ENCODE results near the gene PLXNA1.

PLXNA1 gene

DNA sequence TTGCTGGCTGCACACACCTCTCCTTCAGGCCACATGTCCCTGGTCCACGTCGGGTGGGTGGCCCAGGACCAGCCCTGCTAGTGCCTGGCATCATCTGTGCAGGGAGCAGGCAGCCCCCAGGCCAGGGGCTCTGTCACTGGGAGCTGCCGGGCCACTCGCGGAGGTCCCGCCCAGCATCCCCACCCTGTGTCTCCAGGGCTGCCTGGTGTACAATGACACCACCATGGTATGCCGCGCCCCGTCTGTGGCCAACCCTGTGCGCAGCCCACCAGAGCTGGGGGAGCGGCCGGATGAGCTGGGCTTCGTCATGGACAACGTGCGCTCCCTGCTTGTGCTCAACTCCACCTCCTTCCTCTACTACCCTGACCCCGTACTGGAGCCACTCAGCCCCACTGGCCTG lies 34.3 kb downstream of the PLXNA1 start:
- Mint-ChIP-seq H3K9me3 (no peaks in the 10 kb centered on the region), H3K27ac (no peak overlapping the region), H3K4me3 (no peak overlapping the region), H3K27me3 (no peaks in the 10 kb centered on the region), H3K36me3 (ENCODE audit: low read depth) (peaks cover 7% of the 10 kb centered on the region), H3K4me1 (peaks cover 1% of the 10 kb centered on the region)
- DNase-seq (no peak), ATAC-seq (no peak)

DNA sequence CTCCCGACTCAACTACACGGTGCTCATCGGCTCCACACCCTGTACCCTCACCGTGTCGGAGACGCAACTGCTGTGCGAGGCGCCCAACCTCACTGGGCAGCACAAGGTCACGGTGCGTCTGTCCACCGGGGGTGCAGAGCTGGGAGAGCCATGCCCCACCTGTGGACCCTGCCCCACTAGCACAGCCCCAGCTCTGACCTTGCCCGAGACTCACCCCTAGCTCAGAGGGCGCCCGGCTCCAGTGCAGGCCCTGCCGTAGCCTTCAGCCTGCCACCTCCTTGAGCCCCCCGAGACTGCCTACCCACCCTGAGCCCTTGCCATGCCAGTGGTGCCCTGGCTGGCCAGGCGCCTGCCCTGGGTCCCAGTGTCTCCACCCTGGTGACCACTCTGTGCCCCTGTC lies 34.9 kb downstream of the PLXNA1 start:
- no peaks in the 10 kb centered on the region for H3K9me3 Mint-ChIP-seq
- H3K27ac Mint-ChIP-seq, result no peak overlapping the region
- H3K27me3 Mint-ChIP-seq, result no peaks in the 10 kb centered on the region
- no peak overlapping the region for H3K4me3 Mint-ChIP-seq
- no peak for ATAC-seq
- peaks cover 1% of the 10 kb centered on the region for H3K4me1 Mint-ChIP-seq
- DNase-seq, result no peak
- peaks cover 7% of the 10 kb centered on the region for H3K36me3 Mint-ChIP-seq (ENCODE audit: low read depth)

DNA sequence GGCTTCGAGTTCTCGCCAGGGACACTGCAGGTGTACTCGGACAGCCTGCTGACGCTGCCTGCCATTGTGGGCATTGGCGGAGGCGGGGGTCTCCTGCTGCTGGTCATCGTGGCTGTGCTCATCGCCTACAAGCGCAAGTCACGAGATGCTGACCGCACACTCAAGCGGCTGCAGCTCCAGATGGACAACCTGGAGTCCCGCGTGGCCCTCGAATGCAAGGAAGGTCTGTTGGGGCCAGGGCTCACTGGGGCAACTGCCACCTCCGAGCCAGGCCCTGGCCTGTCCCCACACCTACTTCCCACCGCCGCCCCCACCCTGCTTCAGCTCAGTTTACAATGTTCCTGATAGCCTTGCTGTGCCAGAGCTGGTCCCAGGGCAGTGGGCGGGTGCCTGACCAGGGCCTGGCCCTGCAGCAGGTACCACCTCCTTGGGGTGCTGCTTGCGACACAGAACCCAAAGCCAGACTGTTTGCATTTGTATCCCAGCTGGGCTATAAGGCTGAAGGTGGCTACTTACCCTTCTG lies 35.5 kb downstream of the PLXNA1 start:
- H3K4me1 Mint-ChIP-seq, result peaks cover 1% of the 10 kb centered on the region
- H3K4me3 Mint-ChIP-seq, result no peak overlapping the region
- no peaks in the 10 kb centered on the region for H3K27me3 Mint-ChIP-seq
- no peak overlapping the region for H3K27ac Mint-ChIP-seq
- no peak for DNase-seq
- no peak for ATAC-seq
- no peaks in the 10 kb centered on the region for H3K9me3 Mint-ChIP-seq
- peaks cover 5% of the 10 kb centered on the region for H3K36me3 Mint-ChIP-seq (ENCODE audit: low read depth)

DNA sequence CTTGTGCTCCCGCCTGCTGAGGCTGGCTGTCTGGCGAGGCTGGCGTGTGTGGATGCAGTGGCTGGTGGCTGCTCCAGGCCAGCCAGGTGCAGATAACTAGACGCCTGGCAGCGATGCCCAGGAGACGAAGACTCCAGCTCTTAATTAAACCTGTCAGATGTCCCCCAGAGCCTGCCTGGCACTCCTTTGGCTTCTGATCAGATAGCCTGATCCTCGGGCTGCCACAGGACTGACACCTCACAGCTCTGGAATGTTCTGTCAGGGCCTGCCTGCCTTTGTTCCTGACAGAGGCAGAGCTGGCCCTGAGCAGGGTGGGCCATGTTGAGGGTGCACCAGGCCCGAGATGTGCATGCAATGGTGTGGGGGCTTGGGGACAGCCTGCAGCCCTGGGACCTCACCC lies 36.5 kb downstream of the PLXNA1 start:
- Mint-ChIP-seq H3K36me3 (ENCODE audit: low read depth) (no peaks in the 10 kb centered on the region), H3K27me3 (no peaks in the 10 kb centered on the region), H3K4me1 (peaks cover 1% of the 10 kb centered on the region), H3K4me3 (no peak overlapping the region), H3K27ac (no peak overlapping the region), H3K9me3 (no peaks in the 10 kb centered on the region)
- DNase-seq (no peak), ATAC-seq (no peak)

DNA sequence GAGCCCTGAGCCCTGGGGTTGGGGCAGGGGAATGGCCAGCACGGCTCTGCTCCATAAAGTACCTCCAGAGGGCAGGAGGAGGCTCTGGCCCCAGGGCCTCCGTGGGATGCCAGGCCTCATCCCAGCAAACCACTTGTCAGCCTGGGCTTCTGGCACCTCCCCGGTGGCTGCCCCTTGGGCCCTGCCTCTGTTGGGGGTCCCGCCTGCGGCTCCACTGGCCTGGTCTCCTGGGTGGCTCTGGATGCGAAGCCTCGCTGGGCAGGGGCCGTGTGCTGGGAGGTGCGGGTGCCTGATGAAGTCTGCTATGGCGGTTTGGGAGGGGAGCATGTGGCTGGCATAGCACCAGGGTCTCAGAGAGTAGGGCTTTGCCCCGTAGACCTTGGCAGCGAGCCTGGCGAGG lies 37.6 kb downstream of the PLXNA1 start:
- no peaks in the 10 kb centered on the region for H3K36me3 Mint-ChIP-seq (ENCODE audit: low read depth)
- no peaks in the 10 kb centered on the region for H3K4me1 Mint-ChIP-seq
- ATAC-seq (no peak), DNase-seq (no peak)
- H3K9me3 Mint-ChIP-seq, result no peaks in the 10 kb centered on the region
- no peak overlapping the region for H3K27ac Mint-ChIP-seq
- H3K27me3 Mint-ChIP-seq, result no peaks in the 10 kb centered on the region
- H3K4me3 Mint-ChIP-seq, result no peak overlapping the region

DNA sequence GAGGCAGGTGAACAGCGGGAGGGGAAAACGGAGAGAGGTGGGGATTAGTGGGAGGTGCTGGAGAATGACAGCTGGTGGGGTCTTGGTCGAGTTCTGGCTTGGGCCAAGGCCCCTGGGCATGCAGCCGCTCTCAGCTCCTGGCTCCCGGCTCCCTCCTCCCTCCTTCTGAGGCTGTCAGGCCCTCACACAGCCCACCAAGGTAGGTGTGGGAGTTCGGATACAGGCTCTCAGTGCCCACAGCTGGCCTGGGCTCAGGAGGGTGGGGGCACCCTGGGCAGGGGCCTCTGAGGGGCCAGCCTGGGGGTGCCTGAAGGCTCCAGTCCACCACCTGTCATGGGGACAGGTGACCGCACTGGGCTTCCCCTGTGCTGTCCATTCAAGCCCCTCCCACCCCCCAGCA lies 39.9 kb downstream of the PLXNA1 start:
- Mint-ChIP-seq H3K4me3 (no peak overlapping the region), H3K27ac (no peak overlapping the region), H3K27me3 (no peaks in the 10 kb centered on the region), H3K36me3 (ENCODE audit: low read depth) (no peaks in the 10 kb centered on the region), H3K9me3 (no peaks in the 10 kb centered on the region), H3K4me1 (no peaks in the 10 kb centered on the region)
- DNase-seq (no peak), ATAC-seq (no peak)

DNA sequence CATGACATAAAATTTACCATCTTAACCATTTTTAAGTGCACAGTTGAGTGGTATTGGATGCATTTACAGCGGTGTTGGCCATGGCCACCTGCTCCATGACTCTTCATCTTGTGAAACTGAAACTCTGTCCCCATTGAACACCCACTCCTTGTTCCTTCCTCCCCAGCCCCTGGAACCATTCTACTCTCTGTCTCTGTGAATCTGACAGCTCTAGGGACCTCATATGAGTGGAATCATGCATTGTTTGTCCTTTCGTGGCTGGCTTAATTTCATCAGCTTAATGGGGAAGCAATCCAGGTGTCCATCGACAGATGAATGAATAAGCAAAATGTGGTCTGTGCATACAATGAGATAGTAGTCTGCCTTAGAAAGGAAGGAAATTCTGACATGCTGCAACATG lies 42.5 kb downstream of the PLXNA1 start:
- Mint-ChIP-seq H3K27ac (no peak overlapping the region), H3K4me1 (no peaks in the 10 kb centered on the region), H3K9me3 (no peaks in the 10 kb centered on the region), H3K4me3 (no peak overlapping the region), H3K36me3 (ENCODE audit: low read depth) (no peaks in the 10 kb centered on the region), H3K27me3 (no peaks in the 10 kb centered on the region)
- DNase-seq, result no peak
- ATAC-seq, result no peak

GRCh38 chr3:127026036-127026435 lies 43.1 kb downstream of the PLXNA1 start:
- no peaks in the 10 kb centered on the region for H3K36me3 Mint-ChIP-seq (ENCODE audit: low read depth)
- no peaks in the 10 kb centered on the region for H3K4me1 Mint-ChIP-seq
- no peak for ATAC-seq
- no peak for DNase-seq
- no peak overlapping the region for H3K4me3 Mint-ChIP-seq
- no peak overlapping the region for H3K27ac Mint-ChIP-seq
- H3K9me3 Mint-ChIP-seq, result no peaks in the 10 kb centered on the region
- no peaks in the 10 kb centered on the region for H3K27me3 Mint-ChIP-seq

DNA sequence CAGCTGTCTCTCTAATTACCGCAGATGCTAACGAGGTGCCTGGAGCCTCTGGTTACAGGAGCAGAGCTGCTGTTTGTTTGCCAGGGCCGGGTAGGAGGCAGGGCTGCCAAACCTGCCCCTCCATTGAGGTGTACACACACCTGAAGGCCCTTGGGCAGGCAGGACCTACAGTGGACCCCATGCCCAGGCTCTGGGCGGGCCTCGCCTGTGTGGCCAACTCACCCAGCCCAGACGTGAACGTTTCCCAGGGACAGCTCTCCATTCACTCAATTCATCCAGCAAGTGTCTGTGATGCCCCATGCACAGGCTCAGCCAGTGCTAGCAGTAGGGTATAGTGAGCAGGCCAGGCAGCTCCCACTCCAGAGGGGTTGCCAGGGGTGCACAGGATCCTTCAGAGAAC lies 43.7 kb downstream of the PLXNA1 start:
- H3K27me3 Mint-ChIP-seq, result no peaks in the 10 kb centered on the region
- no peaks in the 10 kb centered on the region for H3K9me3 Mint-ChIP-seq
- no peak for ATAC-seq
- no peak for DNase-seq
- no peak overlapping the region for H3K27ac Mint-ChIP-seq
- H3K4me1 Mint-ChIP-seq, result no peaks in the 10 kb centered on the region
- H3K4me3 Mint-ChIP-seq, result no peak overlapping the region
- no peaks in the 10 kb centered on the region for H3K36me3 Mint-ChIP-seq (ENCODE audit: low read depth)

DNA sequence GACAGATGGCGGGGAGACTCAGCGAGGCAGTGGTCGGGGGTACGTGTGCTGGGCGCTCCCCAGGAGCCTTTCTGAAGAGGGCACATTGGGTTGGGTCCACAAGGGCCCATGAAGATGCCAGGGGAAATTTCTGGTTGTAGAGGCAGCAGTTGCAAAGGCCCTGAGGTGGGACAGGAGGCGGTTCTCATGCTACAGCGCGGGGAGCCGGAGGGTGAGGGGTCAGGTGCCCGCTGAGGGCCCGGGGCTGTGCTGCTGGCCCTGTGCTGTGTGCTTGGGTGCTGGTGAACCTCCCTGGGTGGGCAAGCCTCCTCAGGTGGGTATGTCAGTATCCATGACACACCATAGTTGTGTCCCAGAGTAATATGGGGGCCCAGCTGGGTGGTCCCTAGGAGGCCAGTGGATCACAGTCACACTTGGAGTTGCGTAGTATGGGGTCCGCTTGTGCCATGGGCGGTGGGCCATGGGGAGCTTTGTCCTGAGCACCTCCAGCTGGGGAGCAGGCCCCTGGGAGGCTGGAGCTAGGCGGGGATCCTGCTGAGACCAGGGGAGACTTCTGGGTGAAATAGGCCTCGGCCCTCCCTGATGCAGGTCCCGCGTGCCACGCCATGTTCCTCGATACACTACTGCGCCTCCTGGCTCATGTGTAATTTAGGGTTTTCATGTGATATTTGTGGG lies 44.3 kb downstream of the PLXNA1 start:
- no peak for ATAC-seq

DNA sequence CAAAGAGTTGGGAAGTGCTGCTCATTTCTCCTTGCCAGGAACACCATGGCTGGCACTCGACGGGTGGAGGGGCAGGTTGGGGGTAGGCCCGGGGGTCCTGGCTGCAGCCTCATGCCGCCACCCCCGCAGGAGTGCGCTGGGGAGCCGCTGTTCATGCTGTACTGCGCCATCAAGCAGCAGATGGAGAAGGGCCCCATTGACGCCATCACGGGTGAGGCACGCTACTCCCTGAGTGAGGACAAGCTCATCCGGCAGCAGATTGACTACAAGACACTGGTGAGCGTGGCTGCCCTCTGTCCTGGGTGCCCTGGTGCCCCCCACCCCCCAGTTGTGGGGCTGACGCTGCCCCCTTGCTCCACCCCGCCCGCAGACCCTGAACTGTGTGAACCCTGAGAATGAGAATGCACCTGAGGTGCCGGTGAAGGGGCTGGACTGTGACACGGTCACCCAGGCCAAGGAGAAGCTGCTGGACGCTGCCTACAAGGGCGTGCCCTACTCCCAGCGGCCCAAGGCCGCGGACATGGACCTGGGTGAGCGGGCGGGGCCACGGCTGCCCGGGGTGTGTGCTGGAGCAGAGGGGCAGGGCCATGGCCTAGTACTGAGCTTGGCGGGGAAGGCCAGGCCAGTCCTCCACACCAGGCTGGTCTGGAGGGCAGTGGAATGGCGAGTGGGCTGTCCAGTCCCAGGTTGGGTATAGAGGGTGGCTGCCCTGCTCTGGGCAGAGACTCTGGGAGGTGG lies 45.1 kb downstream of the PLXNA1 start:
- no peaks in the 10 kb centered on the region for H3K9me3 Mint-ChIP-seq
- H3K4me3 Mint-ChIP-seq, result no peak overlapping the region
- no peaks in the 10 kb centered on the region for H3K27me3 Mint-ChIP-seq
- no peaks in the 10 kb centered on the region for H3K36me3 Mint-ChIP-seq (ENCODE audit: low read depth)
- H3K27ac Mint-ChIP-seq, result no peak overlapping the region
- ATAC-seq (no peak), DNase-seq (no peak)
- H3K4me1 Mint-ChIP-seq, result no peaks in the 10 kb centered on the region

More for the DNA sequence above, 44.3 kb downstream of the PLXNA1 start:
- no peaks in the 10 kb centered on the region for H3K36me3 Mint-ChIP-seq (ENCODE audit: low read depth)
- no peak for DNase-seq
- no peaks in the 10 kb centered on the region for H3K9me3 Mint-ChIP-seq
- H3K4me1 Mint-ChIP-seq, result no peaks in the 10 kb centered on the region
- H3K27ac Mint-ChIP-seq, result no peak overlapping the region
- H3K4me3 Mint-ChIP-seq, result no peak overlapping the region
- no peaks in the 10 kb centered on the region for H3K27me3 Mint-ChIP-seq

GRCh38 chr3:127028781-127029657 lies 46.1 kb downstream of the PLXNA1 start:
- Mint-ChIP-seq H3K4me1 (no peaks in the 10 kb centered on the region), H3K27ac (no peak overlapping the region), H3K4me3 (no peak overlapping the region), H3K27me3 (no peaks in the 10 kb centered on the region), H3K36me3 (ENCODE audit: low read depth) (no peaks in the 10 kb centered on the region), H3K9me3 (no peaks in the 10 kb centered on the region)
- no peak for ATAC-seq
- DNase-seq, result no peak

DNA sequence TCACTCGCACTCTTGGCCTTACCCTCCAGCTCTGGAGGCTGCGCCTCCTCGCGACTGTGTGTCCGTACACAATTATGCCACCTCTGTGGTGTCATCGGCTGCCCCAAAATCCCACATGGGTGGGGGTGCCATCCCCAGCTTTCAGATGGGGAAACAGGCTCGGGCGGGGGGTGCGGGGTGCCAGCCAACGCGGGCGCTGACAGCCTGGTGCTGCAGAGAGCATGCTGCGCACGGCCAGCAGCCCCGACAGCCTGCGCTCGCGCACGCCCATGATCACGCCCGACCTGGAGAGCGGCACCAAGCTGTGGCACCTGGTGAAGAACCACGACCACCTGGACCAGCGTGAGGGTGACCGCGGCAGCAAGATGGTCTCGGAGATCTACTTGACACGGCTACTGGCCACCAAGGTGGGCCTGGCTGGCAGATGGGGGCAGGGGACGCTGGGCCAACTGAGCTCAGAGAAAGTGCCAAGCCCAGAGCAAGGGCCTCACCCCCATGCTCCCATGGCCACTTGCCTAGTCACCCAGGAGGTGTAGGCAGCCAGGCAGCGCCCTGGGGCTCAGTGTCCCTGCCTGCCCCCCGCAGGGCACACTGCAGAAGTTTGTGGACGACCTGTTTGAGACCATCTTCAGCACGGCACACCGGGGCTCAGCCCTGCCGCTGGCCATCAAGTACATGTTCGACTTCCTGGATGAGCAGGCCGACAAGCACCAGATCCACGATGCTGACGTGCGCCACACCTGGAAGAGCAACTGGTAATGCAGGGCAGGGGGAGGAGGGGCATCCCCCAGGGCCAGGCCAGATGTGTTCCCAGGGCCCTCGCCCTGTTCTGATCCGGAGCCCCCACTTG lies 47.0 kb downstream of the PLXNA1 start:
- no peak overlapping the region for H3K27ac Mint-ChIP-seq
- ATAC-seq (no peak), DNase-seq (no peak)
- no peaks in the 10 kb centered on the region for H3K27me3 Mint-ChIP-seq
- no peak overlapping the region for H3K4me3 Mint-ChIP-seq
- H3K9me3 Mint-ChIP-seq, result no peaks in the 10 kb centered on the region
- H3K4me1 Mint-ChIP-seq, result no peaks in the 10 kb centered on the region
- H3K36me3 Mint-ChIP-seq (ENCODE audit: low read depth), result no peaks in the 10 kb centered on the region

Measured in activated naive CD8-positive, alpha-beta T cell treated with anti-CD3 and anti-CD28 coated beads, Interleukin-2, amount 50 U/mL, for 24 hours (primary cell).